Gastroesophageal sphincter (tissue), 4 donors: Measurements from ENCODE around the gene SFXN3. TPM values are rescaled to one million over a fixed set of nuclear protein-coding genes. Genes with fewer than 3 reads are reported as not detected.

Experiments used
- ATAC-seq: fragments of 150-250 bp; one replicate; pipeline ENCODE4 v1.9.1; 2016; ENCODE audit warnings: mild to moderate bottlenecking, moderate library complexity
- H3K27ac ChIP-seq, 4 donors: fragments of 200-600 bp; sonication (generic) in 3 of 4; 1 replicate in 3 of 4; 2 replicates in 1 of 4; pipeline ENCODE4 v1.5.1; 2016 to 2019
- H3K27me3 ChIP-seq: fragments of 200-600 bp; sonication (generic); one replicate; pipeline ENCODE4 v1.5.1; 2019
- H3K36me3 ChIP-seq, 2 donors: fragments of 200-600 bp; sonication (generic); one replicate each; pipeline ENCODE4 v1.5.1; 2019; ENCODE audit warnings: control low read depth in 1 of 2
- H3K4me1 ChIP-seq, 3 donors: fragments of 200-600 bp; sonication (generic); 1 replicate in 2 of 3; 2 replicates in 1 of 3; pipeline ENCODE4 v1.5.1; 2016 to 2019; ENCODE audit warnings: control low read depth in 2 of 3
- H3K4me3 ChIP-seq, 2 donors: fragments of 200-600 bp; sonication (generic); one replicate each; pipeline ENCODE4 v1.5.1; 2019; ENCODE audit warnings: mild to moderate bottlenecking in 1 of 2, moderate library complexity in 1 of 2
- H3K9me3 ChIP-seq, 3 donors: fragments of 200-600 bp; sonication (generic); one replicate each; pipeline ENCODE4 v1.5.1; 2017 to 2019; ENCODE audit warnings: control low read depth in 2 of 3
- EP300 ChIP-seq: sonication (generic); formaldehyde crosslinking; IDR thresholded peaks from one replicate; pipeline ENCODE4 v1.6.1; 2017; ENCODE audit warnings: antibody characterized with exemption, mild to moderate bottlenecking
- POLR2A ChIP-seq, 2 donors: fragments of 450-650 bp; IDR thresholded peaks; one replicate each; pipeline ENCODE4 v1.6.1; 2017; ENCODE audit warnings: antibody characterized with exemption in 2 of 2, mild to moderate bottlenecking in 2 of 2, moderate library complexity in 1 of 2
- POLR2AphosphoS5 ChIP-seq: sonication (generic); formaldehyde crosslinking; IDR thresholded peaks from one replicate; pipeline ENCODE4 v1.6.1; 2017; ENCODE audit warnings: antibody characterized with exemption
- WGBS, 2 donors: methylation state at CpG; one replicate each; pipeline ENCODE4 v1.1.5; 2018; ENCODE audit warnings: low coverage in 1 of 2; 5-methylcytosine and 5-hydroxymethylcytosine counted together
- total RNA-seq, 4 donors: library from RNA; depleted of rRNA; stranded (reverse); fragments of >200 nt; gene quantifications; one replicate each; pipeline ENCODE4 v1.1.0, GENCODE V29; 2016
- TF ChIP-seq, protein P1 (sequence below), 4 experiments: fragments of 200-600 bp in 2 of 4; fragments of 450-650 bp in 2 of 4; sonication (generic) in 1 of 4; IDR thresholded peaks; one replicate each; pipeline ENCODE4 v1.5.1; 2017 to 2019; ENCODE audit warnings: antibody characterized with exemption in 4 of 4, mild to moderate bottlenecking in 2 of 4, moderate library complexity in 2 of 4

Gene SFXN3
- total RNA-seq, 4 donors from 2014 or later, result 47.5 to 84.2 (median 66.0) TPM

DNA sequence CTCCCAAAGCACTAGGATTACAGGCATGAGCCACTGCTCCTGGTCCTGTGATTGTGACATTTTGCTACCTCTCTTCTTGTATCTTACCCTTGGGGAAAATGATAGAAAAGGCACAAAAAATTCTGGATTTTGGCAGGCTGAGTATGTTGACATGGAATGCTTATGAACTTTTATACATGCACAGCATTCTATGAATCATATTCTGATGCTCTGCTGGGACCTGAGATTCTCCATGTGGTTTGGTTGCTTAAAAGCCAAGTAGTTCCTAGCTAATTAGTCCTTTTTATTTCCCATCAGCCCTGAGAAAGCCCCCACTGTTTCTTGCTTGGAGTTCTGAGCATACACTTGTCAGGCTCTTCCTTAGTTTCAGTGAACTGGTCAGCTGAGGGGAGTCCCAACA, 22.5 kb downstream of the SFXN3 start:
- no peak overlapping the region for H3K4me3 ChIP-seq
- no peaks in the 10 kb centered on the region for H3K9me3 ChIP-seq
- no peaks in the 10 kb centered on the region for H3K36me3 ChIP-seq
- peaks cover 50% of the 10 kb centered on the region for H3K27me3 ChIP-seq
- H3K4me1 ChIP-seq, result peaks cover 0 to 10% (median 8%) of the 10 kb centered on the region in 3 donors
- no peak for ATAC-seq
- no peak overlapping the region for H3K27ac ChIP-seq
- no peak for TF ChIP-seq EP300
- no peak for TF ChIP-seq POLR2A (IDR thresholded peaks at IDR 0.05)
- TF ChIP-seq, protein P1, sequence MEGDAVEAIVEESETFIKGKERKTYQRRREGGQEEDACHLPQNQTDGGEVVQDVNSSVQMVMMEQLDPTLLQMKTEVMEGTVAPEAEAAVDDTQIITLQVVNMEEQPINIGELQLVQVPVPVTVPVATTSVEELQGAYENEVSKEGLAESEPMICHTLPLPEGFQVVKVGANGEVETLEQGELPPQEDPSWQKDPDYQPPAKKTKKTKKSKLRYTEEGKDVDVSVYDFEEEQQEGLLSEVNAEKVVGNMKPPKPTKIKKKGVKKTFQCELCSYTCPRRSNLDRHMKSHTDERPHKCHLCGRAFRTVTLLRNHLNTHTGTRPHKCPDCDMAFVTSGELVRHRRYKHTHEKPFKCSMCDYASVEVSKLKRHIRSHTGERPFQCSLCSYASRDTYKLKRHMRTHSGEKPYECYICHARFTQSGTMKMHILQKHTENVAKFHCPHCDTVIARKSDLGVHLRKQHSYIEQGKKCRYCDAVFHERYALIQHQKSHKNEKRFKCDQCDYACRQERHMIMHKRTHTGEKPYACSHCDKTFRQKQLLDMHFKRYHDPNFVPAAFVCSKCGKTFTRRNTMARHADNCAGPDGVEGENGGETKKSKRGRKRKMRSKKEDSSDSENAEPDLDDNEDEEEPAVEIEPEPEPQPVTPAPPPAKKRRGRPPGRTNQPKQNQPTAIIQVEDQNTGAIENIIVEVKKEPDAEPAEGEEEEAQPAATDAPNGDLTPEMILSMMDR (IDR thresholded peaks at IDR 0.05), result no peak
- TF ChIP-seq POLR2AphosphoS5, result no peak

DNA sequence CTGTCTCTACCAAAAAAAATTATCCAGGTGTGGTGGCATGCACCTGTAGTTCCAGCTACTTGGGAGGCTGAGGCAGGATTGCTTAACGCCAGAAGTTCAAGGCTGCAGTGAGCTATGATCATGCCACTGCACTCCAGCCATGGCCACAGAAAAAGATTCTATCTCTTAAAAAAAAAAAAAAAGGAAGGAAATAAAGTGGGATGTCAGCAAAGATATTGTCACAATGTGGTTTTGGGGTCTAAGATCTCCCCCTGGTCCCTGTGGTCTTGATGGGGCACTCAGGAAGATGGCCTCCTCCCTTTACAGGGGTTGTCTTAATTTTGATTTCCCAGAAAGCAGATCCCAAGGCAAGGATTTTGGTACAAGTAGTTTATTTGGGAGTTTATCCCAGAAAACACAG, 23.3 kb downstream of the SFXN3 start:
- H3K27ac ChIP-seq, result no peak overlapping the region
- WGBS, 2 donors, result 83 to 100% methylated on average over 1 of the region's 1 CpG
- H3K36me3 ChIP-seq, result no peaks in the 10 kb centered on the region
- no peak for ATAC-seq
- no peaks in the 10 kb centered on the region for H3K9me3 ChIP-seq
- peaks cover 42% of the 10 kb centered on the region for H3K27me3 ChIP-seq
- H3K4me1 ChIP-seq, result peaks cover 0 to 10% (median 8%) of the 10 kb centered on the region in 3 donors
- TF ChIP-seq POLR2AphosphoS5 (no peak), EP300 (no peak), POLR2A (IDR thresholded peaks at IDR 0.05) (no peak)
- TF ChIP-seq, protein P1 (IDR thresholded peaks at IDR 0.05), result no peak
- H3K4me3 ChIP-seq, result no peak overlapping the region

DNA sequence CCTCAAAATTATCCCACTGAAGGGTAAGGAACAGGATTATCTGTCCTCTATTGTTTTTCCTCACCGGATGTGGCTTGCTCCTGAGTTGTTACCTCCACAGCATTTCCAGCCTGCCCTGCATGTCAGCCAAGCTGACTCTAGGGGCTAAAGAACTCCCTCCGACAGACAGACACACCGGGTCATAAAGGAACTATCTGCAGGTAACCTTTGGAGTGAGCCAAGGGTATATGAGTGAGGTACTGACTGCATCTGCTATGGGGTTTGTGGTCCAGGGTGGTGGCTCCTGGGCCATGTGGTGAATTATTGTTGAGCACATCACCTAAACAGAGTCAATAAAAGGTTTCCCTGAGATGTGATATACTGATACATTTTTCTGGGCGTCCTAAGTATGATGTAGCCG, 23.8 kb downstream of the SFXN3 start:
- H3K27me3 ChIP-seq, result peaks cover 37% of the 10 kb centered on the region
- H3K9me3 ChIP-seq, result no peaks in the 10 kb centered on the region
- H3K4me1 ChIP-seq, result peaks cover 0 to 11% (median 7%) of the 10 kb centered on the region in 3 donors
- no peak overlapping the region for H3K27ac ChIP-seq
- no peak for ATAC-seq
- WGBS, 2 donors, result 88 to 89% methylated on average over 1 to 5 of the region's 5 CpGs
- no peak overlapping the region for H3K4me3 ChIP-seq
- no peaks in the 10 kb centered on the region for H3K36me3 ChIP-seq
- TF ChIP-seq POLR2A (IDR thresholded peaks at IDR 0.05) (no peak), POLR2AphosphoS5 (no peak), EP300 (no peak)
- TF ChIP-seq, protein P1 (IDR thresholded peaks at IDR 0.05), result no peak

DNA sequence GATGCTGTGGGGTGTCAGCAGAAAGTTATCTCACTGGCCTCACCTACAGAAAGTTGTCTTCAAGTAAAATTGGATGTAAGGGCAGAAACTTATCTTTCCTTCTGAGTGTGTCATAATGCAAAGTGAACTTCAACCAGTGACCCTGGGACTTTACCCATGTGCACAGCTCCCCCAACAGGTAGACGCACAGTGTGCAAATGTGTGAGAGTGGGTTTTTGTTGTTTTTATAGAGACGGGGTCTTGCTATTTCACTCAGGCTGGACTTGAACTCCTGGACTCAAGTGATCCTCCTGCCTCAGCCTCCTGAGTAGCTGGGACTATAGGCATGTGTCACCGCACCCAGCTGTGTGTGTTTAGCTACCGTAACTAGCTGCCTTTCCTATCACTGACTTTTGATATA, 24.4 kb downstream of the SFXN3 start:
- no peak for ATAC-seq
- Histone ChIP-seq H3K9me3 (no peaks in the 10 kb centered on the region), H3K4me3 (no peak overlapping the region), H3K27me3 (peaks cover 31% of the 10 kb centered on the region), H3K36me3 (no peaks in the 10 kb centered on the region), H3K27ac (no peak overlapping the region), H3K4me1 (peaks cover 0 to 11% (median 5%) of the 10 kb centered on the region in 3 donors)
- TF ChIP-seq EP300 (no peak), POLR2A (IDR thresholded peaks at IDR 0.05) (no peak), POLR2AphosphoS5 (no peak)
- TF ChIP-seq, protein P1 (IDR thresholded peaks at IDR 0.05), result no peak
- 83 to 100% methylated on average over 2 to 4 of the region's 4 CpGs for WGBS, 2 donors

DNA sequence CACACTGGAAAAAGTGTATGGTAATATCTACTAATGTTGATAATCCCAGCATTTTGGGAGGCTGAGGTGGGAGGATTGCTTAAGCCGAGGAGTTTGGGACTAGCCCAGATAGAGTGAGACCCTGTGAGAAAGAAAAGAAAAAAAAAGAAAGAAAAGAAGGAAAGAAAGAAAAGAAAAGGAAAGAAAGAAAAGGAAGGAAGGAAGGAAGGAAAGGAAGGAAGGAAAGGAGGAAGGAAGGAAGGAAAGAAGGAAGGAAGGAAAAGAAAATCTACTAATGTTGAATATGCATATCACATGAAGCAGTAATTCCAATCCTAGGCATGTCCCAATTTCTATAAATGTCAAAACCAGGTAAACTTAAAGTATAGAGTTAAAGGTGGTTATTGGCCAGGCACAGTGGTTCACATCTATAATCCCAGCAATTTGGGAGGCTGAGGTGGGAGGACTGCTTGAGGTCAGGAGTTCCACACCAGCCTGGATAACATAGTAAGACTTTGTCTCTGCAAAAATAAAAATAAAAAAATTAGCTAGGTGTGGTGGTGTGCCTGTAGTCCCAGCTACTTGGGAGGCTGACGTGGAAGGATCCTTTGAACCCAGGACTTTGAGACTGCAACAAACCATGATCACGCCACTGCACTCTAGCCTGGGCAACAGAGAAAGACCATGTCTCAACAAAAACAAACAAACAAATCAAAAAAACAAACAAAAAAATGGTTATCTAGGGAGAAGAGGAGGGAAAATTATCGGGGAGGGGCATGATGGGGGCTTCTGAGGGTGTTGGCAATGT, 25.5 kb downstream of the SFXN3 start:
- ATAC-seq, result no peak
- WGBS, 2 donors, result 90 to 100% methylated on average over 1 to 4 of the region's 4 CpGs
- no peak overlapping the region for H3K27ac ChIP-seq
- H3K36me3 ChIP-seq, result no peaks in the 10 kb centered on the region
- H3K27me3 ChIP-seq, result peaks cover 20% of the 10 kb centered on the region
- H3K4me3 ChIP-seq, result no peak overlapping the region
- TF ChIP-seq, protein P1 (IDR thresholded peaks at IDR 0.05), result no peak
- TF ChIP-seq POLR2A (IDR thresholded peaks at IDR 0.05) (no peak), EP300 (no peak), POLR2AphosphoS5 (no peak)
- H3K9me3 ChIP-seq, result no peaks in the 10 kb centered on the region
- H3K4me1 ChIP-seq, result peaks cover 0 to 16% (median 8%) of the 10 kb centered on the region in 3 donors
